ENCODE results near the gene UBE2B. TPM values are rescaled to one million over a fixed set of nuclear protein-coding genes. Genes with fewer than 3 reads are reported as not detected.

Gene UBE2B
- polyA plus RNA-seq, 3 donors: 30.6 to 68.6 (median 43.4) TPM

- no peak overlapping the region for H3K9ac ChIP-seq (ENCODE audit: insufficient read depth, low read length, poor library complexity, severe bottlenecking)
- H3K4me1 ChIP-seq (ENCODE audit: control insufficient read depth in 1 of 2, insufficient read depth in 2 of 2, low read length in 2 of 2): no peaks in the 10 kb centered on the region
- H3K27me3 ChIP-seq (ENCODE audit: control insufficient read depth in 2 of 2, insufficient read depth in 2 of 2, low read length in 2 of 2): no peaks in the 10 kb centered on the region
- Mint-ChIP-seq H3K27me3 (ENCODE audit: low read depth in 3 of 3) (peaks cover 0 to 2% (median 0%) of the 10 kb centered on the region in 3 donors), H3K4me3 (no peak overlapping the region), H3K36me3 (peaks cover 67 to 97% of the 10 kb centered on the region in 2 donors), H3K4me1 (no peaks in the 10 kb centered on the region), H3K27ac (peak overlapping the region in 2 of 7 donors; percentile 33 to 35), H3K9me3 (peaks cover 0 to 2% (median 0%) of the 10 kb centered on the region in 7 donors)
- intact Hi-C loops (cut with micrococcal nuclease): no loop called here
- TF ChIP-seq, protein P1, sequence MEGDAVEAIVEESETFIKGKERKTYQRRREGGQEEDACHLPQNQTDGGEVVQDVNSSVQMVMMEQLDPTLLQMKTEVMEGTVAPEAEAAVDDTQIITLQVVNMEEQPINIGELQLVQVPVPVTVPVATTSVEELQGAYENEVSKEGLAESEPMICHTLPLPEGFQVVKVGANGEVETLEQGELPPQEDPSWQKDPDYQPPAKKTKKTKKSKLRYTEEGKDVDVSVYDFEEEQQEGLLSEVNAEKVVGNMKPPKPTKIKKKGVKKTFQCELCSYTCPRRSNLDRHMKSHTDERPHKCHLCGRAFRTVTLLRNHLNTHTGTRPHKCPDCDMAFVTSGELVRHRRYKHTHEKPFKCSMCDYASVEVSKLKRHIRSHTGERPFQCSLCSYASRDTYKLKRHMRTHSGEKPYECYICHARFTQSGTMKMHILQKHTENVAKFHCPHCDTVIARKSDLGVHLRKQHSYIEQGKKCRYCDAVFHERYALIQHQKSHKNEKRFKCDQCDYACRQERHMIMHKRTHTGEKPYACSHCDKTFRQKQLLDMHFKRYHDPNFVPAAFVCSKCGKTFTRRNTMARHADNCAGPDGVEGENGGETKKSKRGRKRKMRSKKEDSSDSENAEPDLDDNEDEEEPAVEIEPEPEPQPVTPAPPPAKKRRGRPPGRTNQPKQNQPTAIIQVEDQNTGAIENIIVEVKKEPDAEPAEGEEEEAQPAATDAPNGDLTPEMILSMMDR (IDR thresholded peaks at IDR 0.05): no peak
- H3K9me3 ChIP-seq (replicated peaks in 1 of 2; ENCODE audit: control insufficient read depth in 1 of 2, insufficient read depth in 1 of 2, low read length in 2 of 2): no peaks in the 10 kb centered on the region
- H2AFZ ChIP-seq (ENCODE audit: insufficient read depth, low read depth, low read length, poor library complexity, severe bottlenecking): no peak overlapping the region
- H3K36me3 ChIP-seq (replicated peaks in 1 of 2; ENCODE audit: control insufficient read depth in 1 of 2, insufficient read depth in 2 of 2, low read length in 2 of 2): peaks cover 83 to 98% of the 10 kb centered on the region in 2 donors
- H3K4me3 ChIP-seq (replicated peaks in 1 of 3; ENCODE audit: low read depth in 2 of 3, low read length in 3 of 3): no peak overlapping the region
- WGBS (ENCODE audit: insufficient coverage): no CpG with 5 or more reads among the region's 4 CpGs
- peaks cover 92% of the 10 kb centered on the region for H4K20me1 ChIP-seq (ENCODE audit: insufficient read depth, low read length)
- no peak for DNase-seq
- peaks cover 14% of the 10 kb centered on the region for H3K79me2 ChIP-seq (ENCODE audit: insufficient read depth, low read length)
- H3K27ac ChIP-seq (ENCODE audit: low read depth in 1 of 2, low read length in 2 of 2): no peak overlapping the region
- no peak overlapping the region for H3K4me2 ChIP-seq (replicated peaks; ENCODE audit: extremely low read depth, low read length, poor library complexity, severe bottlenecking)
Measured at GRCh38 chr5:134383980-134384697, 12.8 kb downstream of the UBE2B start.

DNA sequence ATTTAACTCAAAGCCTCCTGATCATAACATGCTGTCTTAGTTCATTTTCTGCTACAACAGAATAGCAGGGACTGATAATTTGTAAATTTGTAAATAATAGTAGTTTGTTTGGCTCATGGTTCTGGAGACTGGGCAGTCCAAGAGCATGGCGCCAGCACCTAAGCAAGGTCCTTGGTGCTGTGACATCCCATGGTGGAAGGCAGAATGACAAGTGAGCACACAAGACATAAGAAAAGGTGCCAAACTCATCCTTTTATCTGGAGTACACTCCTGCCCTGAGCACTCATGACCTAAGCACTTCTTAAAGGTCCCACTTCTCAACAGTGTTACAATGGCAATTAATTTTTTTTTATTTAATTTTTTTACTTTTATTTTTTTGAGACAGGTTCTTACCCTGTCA lies 16.1 kb downstream of the UBE2B start:
- 100% methylated on average over 1 of the region's 1 CpG for WGBS (ENCODE audit: insufficient coverage)
- TF ChIP-seq, protein P1 (IDR thresholded peaks at IDR 0.05): no peak
- Histone ChIP-seq H3K4me1 (ENCODE audit: control insufficient read depth in 1 of 2, insufficient read depth in 2 of 2, low read length in 2 of 2) (no peaks in the 10 kb centered on the region), H3K4me2 (replicated peaks; ENCODE audit: extremely low read depth, low read length, poor library complexity, severe bottlenecking) (no peak overlapping the region), H3K27me3 (ENCODE audit: control insufficient read depth in 2 of 2, insufficient read depth in 2 of 2, low read length in 2 of 2) (no peaks in the 10 kb centered on the region), H2AFZ (ENCODE audit: insufficient read depth, low read depth, low read length, poor library complexity, severe bottlenecking) (no peak overlapping the region), H4K20me1 (ENCODE audit: insufficient read depth, low read length) (peaks cover 86% of the 10 kb centered on the region), H3K36me3 (replicated peaks in 1 of 2; ENCODE audit: control insufficient read depth in 1 of 2, insufficient read depth in 2 of 2, low read length in 2 of 2) (peaks cover 86 to 98% of the 10 kb centered on the region in 2 donors), H3K4me3 (replicated peaks in 1 of 3; ENCODE audit: low read depth in 2 of 3, low read length in 3 of 3) (no peak overlapping the region), H3K79me2 (ENCODE audit: insufficient read depth, low read length) (no peaks in the 10 kb centered on the region), H3K9ac (ENCODE audit: insufficient read depth, low read length, poor library complexity, severe bottlenecking) (no peak overlapping the region), H3K9me3 (replicated peaks in 1 of 2; ENCODE audit: control insufficient read depth in 1 of 2, insufficient read depth in 1 of 2, low read length in 2 of 2) (no peaks in the 10 kb centered on the region), H3K27ac (ENCODE audit: low read depth in 1 of 2, low read length in 2 of 2) (no peak overlapping the region)
- Mint-ChIP-seq H3K4me1 (no peaks in the 10 kb centered on the region), H3K9me3 (peaks cover 0 to 2% (median 0%) of the 10 kb centered on the region in 7 donors), H3K4me3 (no peak overlapping the region), H3K36me3 (peaks cover 72 to 95% of the 10 kb centered on the region in 2 donors), H3K27ac (peak overlapping the region in 1 of 7 donors; percentile 24), H3K27me3 (ENCODE audit: low read depth in 3 of 3) (no peaks in the 10 kb centered on the region)
- DNase-seq: no peak
- intact Hi-C loops (cut with micrococcal nuclease): no loop called here
